Endometrium (tissue), 2 donors: ENCODE data around the gene CDKN2C.

Source experiments
- FAIRE-seq: peaks from 2 replicates; lab custom pipeline; 2012; peaks lifted over from hg19 to GRCh38; lab: Jason Lieb, UNC
- donor health status: control.
- donor health status: control.

CDKN2C gene

GRCh38 chr1:50964863-50965262 is 5.2 kb upstream of the CDKN2C start:
- FAIRE-seq, result no peak

- FAIRE-seq, result no peak
Observed at GRCh38 chr1:50966991-50967390, 3.1 kb upstream of the CDKN2C start.

GRCh38 chr1:50967416-50968157 is 2.5 kb upstream of the CDKN2C start:
- FAIRE-seq, result no peak

- FAIRE-seq, result no peak
Observed at GRCh38 chr1:50968158-50968820, 1.8 kb upstream of the CDKN2C start.

GRCh38 chr1:50968821-50969610 is 1.0 kb upstream of the CDKN2C start:
- FAIRE-seq, result no peak

GRCh38 chr1:50970509-50970887 is 453 bp downstream of the CDKN2C start:
- FAIRE-seq, result no peak

- FAIRE-seq, result no peak
Observed at GRCh38 chr1:50970931-50971582, 1.0 kb downstream of the CDKN2C start.

GRCh38 chr1:50971748-50972305 is 1.8 kb downstream of the CDKN2C start:
- FAIRE-seq, result no peak

GRCh38 chr1:50972766-50973165 is 2.7 kb downstream of the CDKN2C start:
- FAIRE-seq, result no peak

- no peak for FAIRE-seq
Observed at GRCh38 chr1:50973255-50973654, 3.2 kb downstream of the CDKN2C start.

- FAIRE-seq, result no peak
Observed at GRCh38 chr1:50973875-50974617, 4.0 kb downstream of the CDKN2C start.

- FAIRE-seq, result no peak
Observed at GRCh38 chr1:50974618-50974935, 4.5 kb downstream of the CDKN2C start.

- no peak for FAIRE-seq
Observed at GRCh38 chr1:50975436-50975835, 5.4 kb downstream of the CDKN2C start.

GRCh38 chr1:50976111-50976889 is 6.3 kb downstream of the CDKN2C start:
- FAIRE-seq, result no peak

GRCh38 chr1:50976890-50977574 is 7.0 kb downstream of the CDKN2C start:
- FAIRE-seq, result no peak

GRCh38 chr1:50977575-50978143 is 7.6 kb downstream of the CDKN2C start:
- no peak for FAIRE-seq

GRCh38 chr1:50978144-50978851 is 8.3 kb downstream of the CDKN2C start:
- no peak for FAIRE-seq

GRCh38 chr1:50978852-50979781 is 9.1 kb downstream of the CDKN2C start:
- peak; percentile 54 for FAIRE-seq
